Nephron progenitor cell (in vitro differentiated cells): ENCODE data around the gene STX16.

Experiments used
- DNase-seq: peaks from one replicate; pipeline ENCODE4 v3.0.0; 2021
- H3K27ac Mint-ChIP-seq: 2 replicates; pipeline ENCODE4 v1.8.0; 2021; ENCODE audit warnings: mild to moderate bottlenecking, moderate library complexity, mixed read lengths
- H3K27me3 Mint-ChIP-seq: 2 replicates; pipeline ENCODE4 v1.8.0; 2021; ENCODE audit warnings: mild to moderate bottlenecking, low read depth, mixed read lengths; ENCODE audit not compliant: poor library complexity
- H3K36me3 Mint-ChIP-seq: 2 replicates; pipeline ENCODE4 v1.8.0; 2021; ENCODE audit warnings: low read depth, mixed read lengths
- H3K4me1 Mint-ChIP-seq: 2 replicates; pipeline ENCODE4 v1.8.0; 2021; ENCODE audit warnings: mixed read lengths
- H3K4me3 Mint-ChIP-seq: 2 replicates; pipeline ENCODE4 v1.8.0; 2021; ENCODE audit warnings: mild to moderate bottlenecking, moderate library complexity, mixed read lengths
- H3K9me3 Mint-ChIP-seq: 2 replicates; pipeline ENCODE4 v1.8.0; 2021; ENCODE audit warnings: mild to moderate bottlenecking, moderate library complexity, mixed read lengths
- CTCF ChIP-seq: fragments of 200-600 bp; sonication (generic); IDR thresholded peaks from 2 replicates; pipeline ENCODE4 v1.5.0; 2021; ENCODE audit warnings: antibody characterized with exemption

STX16 gene

GRCh38 chr20:58606184-58606583, 44.9 kb upstream of the STX16 start:
- Mint-ChIP-seq H3K27me3 (peaks cover 8% of the 10 kb centered on the region), H3K4me1 (no peaks in the 10 kb centered on the region), H3K9me3 (no peaks in the 10 kb centered on the region), H3K36me3 (no peaks in the 10 kb centered on the region), H3K27ac (no peak overlapping the region), H3K4me3 (no peak overlapping the region)
- no peak for DNase-seq
- no peak for TF ChIP-seq CTCF

- H3K27me3 Mint-ChIP-seq = peaks cover 8% of the 10 kb centered on the region
- DNase-seq = no peak
- H3K9me3 Mint-ChIP-seq = no peaks in the 10 kb centered on the region
- TF ChIP-seq CTCF = no peak
- H3K4me1 Mint-ChIP-seq = peaks cover 13% of the 10 kb centered on the region
- no peak overlapping the region for H3K27ac Mint-ChIP-seq
- H3K36me3 Mint-ChIP-seq = no peaks in the 10 kb centered on the region
- H3K4me3 Mint-ChIP-seq = no peak overlapping the region
Measured at GRCh38 chr20:58608096-58608840, 42.8 kb upstream of the STX16 start.

- Mint-ChIP-seq H3K9me3 (no peaks in the 10 kb centered on the region), H3K27me3 (peaks cover 8% of the 10 kb centered on the region), H3K4me1 (peaks cover 13% of the 10 kb centered on the region), H3K36me3 (no peaks in the 10 kb centered on the region), H3K27ac (no peak overlapping the region), H3K4me3 (no peak overlapping the region)
- DNase-seq = no peak
- TF ChIP-seq CTCF = no peak
Measured at GRCh38 chr20:58609026-58609425, 42.1 kb upstream of the STX16 start.

- H3K27me3 Mint-ChIP-seq = peaks cover 8% of the 10 kb centered on the region
- no peak for TF ChIP-seq CTCF
- H3K4me1 Mint-ChIP-seq = peaks cover 13% of the 10 kb centered on the region
- no peak overlapping the region for H3K27ac Mint-ChIP-seq
- no peaks in the 10 kb centered on the region for H3K9me3 Mint-ChIP-seq
- H3K4me3 Mint-ChIP-seq = no peak overlapping the region
- DNase-seq = no peak
- no peaks in the 10 kb centered on the region for H3K36me3 Mint-ChIP-seq
Measured at GRCh38 chr20:58610071-58610800, 40.8 kb upstream of the STX16 start.

GRCh38 chr20:58610811-58611210, 40.3 kb upstream of the STX16 start:
- DNase-seq = no peak

More at GRCh38 chr20:58610811-58611210, 40.3 kb upstream of the STX16 start:
- Mint-ChIP-seq H3K36me3 (no peaks in the 10 kb centered on the region), H3K4me1 (peaks cover 13% of the 10 kb centered on the region), H3K9me3 (no peaks in the 10 kb centered on the region), H3K27me3 (peaks cover 3% of the 10 kb centered on the region), H3K27ac (no peak overlapping the region), H3K4me3 (no peak overlapping the region)
- no peak for TF ChIP-seq CTCF
